Measurements from ENCODE around the gene ZNHIT2. TPM values are rescaled to one million over a fixed set of nuclear protein-coding genes. Genes with fewer than 3 reads are reported as not detected.

ZNHIT2 gene
- total and polyA plus RNA-seq, 2 of the 13 experiments (the other 11 are each of a cell fraction or from before 2014, with no cell fraction given), result 1.1 to 6.5 TPM

- TF ChIP-seq ZNF333 (CRISPR knock-in tag; IDR thresholded peaks at IDR 0.05; ENCODE audit: borderline replicate concordance) (0 out of 2 replicates have a peak, but pooled peaks have one; percentile 60), ZNF256 (CRISPR knock-in tag; conservative IDR thresholded peaks at IDR 0.05) (no peak), ATM (IDR thresholded peaks at IDR 0.05; ENCODE audit: borderline replicate concordance) (no peak), MTF2 (CRISPR knock-in tag; IDR thresholded peaks at IDR 0.05; ENCODE audit: borderline replicate concordance) (no peak), YEATS2 (CRISPR knock-in tag; IDR thresholded peaks at IDR 0.05; ENCODE audit: borderline replicate concordance) (peak; percentile 91), FOXA1 (IDR thresholded peaks at IDR 0.05) (no peak), FOXA1 (CRISPR knock-in tag; IDR thresholded peaks at IDR 0.05) (peak; percentile 67), EP300 (IDR thresholded peaks at IDR 0.05; ENCODE audit: low read depth in 2 of 2, low read length in 2 of 2) (peak; percentile 61 to 68; a peak in 2 of 4 replicates), EP300 (CRISPR knock-in tag; IDR thresholded peaks at IDR 0.05; ENCODE audit: borderline replicate concordance) (no peak), MXI1 (IDR thresholded peaks at IDR 0.05; ENCODE audit: borderline replicate concordance, low read depth, low read length) (peak; percentile 95; the same call in 1 of the 3 replicates), ONECUT2 (CRISPR knock-in tag; IDR thresholded peaks at IDR 0.05) (no peak), AKAP8 (CRISPR knock-in tag; IDR thresholded peaks at IDR 0.05) (no peak), HMGA1 (CRISPR knock-in tag; conservative IDR thresholded peaks at IDR 0.05) (no peak), ZNF761 (CRISPR knock-in tag; conservative IDR thresholded peaks at IDR 0.05) (no peak; the same call in 1 of the 2 replicates), HMG20A (CRISPR knock-in tag; IDR thresholded peaks at IDR 0.05; ENCODE audit: borderline replicate concordance) (no peak), ZBTB1 (CRISPR knock-in tag; IDR thresholded peaks at IDR 0.05; ENCODE audit: borderline replicate concordance) (no peak), ZNF570 (CRISPR knock-in tag; IDR thresholded peaks at IDR 0.05; ENCODE audit: borderline replicate concordance) (no peak), NFKBIZ (CRISPR knock-in tag; IDR thresholded peaks at IDR 0.05) (peak; percentile 50; the same call in 1 of the 2 replicates), ZNF772 (CRISPR knock-in tag; IDR thresholded peaks at IDR 0.05) (peak; percentile 75), ZNF652 (CRISPR knock-in tag; IDR thresholded peaks at IDR 0.05; ENCODE audit: borderline replicate concordance, low read depth) (no peak), ATF1 (CRISPR knock-in tag; IDR thresholded peaks at IDR 0.05) (peak; percentile 56), ESRRA (CRISPR knock-in tag; IDR thresholded peaks at IDR 0.05; ENCODE audit: low read depth) (peak; percentile 81), HOXA5 (CRISPR knock-in tag; IDR thresholded peaks at IDR 0.05) (peak; percentile 71; the same call in 1 of the 2 replicates), SALL2 (CRISPR knock-in tag; IDR thresholded peaks at IDR 0.05) (peak; percentile 92; the same call in 1 of the 2 replicates), HIVEP1 (CRISPR knock-in tag; IDR thresholded peaks at IDR 0.05) (peak; percentile 52; the same call in 1 of the 2 replicates)
- TF ChIP-seq, protein P1, sequence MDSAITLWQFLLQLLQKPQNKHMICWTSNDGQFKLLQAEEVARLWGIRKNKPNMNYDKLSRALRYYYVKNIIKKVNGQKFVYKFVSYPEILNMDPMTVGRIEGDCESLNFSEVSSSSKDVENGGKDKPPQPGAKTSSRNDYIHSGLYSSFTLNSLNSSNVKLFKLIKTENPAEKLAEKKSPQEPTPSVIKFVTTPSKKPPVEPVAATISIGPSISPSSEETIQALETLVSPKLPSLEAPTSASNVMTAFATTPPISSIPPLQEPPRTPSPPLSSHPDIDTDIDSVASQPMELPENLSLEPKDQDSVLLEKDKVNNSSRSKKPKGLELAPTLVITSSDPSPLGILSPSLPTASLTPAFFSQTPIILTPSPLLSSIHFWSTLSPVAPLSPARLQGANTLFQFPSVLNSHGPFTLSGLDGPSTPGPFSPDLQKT (CRISPR knock-in tag; IDR thresholded peaks at IDR 0.05; ENCODE audit: borderline replicate concordance), result no peak; the same call in 1 of the 2 replicates
- TF ChIP-seq, protein P2, sequence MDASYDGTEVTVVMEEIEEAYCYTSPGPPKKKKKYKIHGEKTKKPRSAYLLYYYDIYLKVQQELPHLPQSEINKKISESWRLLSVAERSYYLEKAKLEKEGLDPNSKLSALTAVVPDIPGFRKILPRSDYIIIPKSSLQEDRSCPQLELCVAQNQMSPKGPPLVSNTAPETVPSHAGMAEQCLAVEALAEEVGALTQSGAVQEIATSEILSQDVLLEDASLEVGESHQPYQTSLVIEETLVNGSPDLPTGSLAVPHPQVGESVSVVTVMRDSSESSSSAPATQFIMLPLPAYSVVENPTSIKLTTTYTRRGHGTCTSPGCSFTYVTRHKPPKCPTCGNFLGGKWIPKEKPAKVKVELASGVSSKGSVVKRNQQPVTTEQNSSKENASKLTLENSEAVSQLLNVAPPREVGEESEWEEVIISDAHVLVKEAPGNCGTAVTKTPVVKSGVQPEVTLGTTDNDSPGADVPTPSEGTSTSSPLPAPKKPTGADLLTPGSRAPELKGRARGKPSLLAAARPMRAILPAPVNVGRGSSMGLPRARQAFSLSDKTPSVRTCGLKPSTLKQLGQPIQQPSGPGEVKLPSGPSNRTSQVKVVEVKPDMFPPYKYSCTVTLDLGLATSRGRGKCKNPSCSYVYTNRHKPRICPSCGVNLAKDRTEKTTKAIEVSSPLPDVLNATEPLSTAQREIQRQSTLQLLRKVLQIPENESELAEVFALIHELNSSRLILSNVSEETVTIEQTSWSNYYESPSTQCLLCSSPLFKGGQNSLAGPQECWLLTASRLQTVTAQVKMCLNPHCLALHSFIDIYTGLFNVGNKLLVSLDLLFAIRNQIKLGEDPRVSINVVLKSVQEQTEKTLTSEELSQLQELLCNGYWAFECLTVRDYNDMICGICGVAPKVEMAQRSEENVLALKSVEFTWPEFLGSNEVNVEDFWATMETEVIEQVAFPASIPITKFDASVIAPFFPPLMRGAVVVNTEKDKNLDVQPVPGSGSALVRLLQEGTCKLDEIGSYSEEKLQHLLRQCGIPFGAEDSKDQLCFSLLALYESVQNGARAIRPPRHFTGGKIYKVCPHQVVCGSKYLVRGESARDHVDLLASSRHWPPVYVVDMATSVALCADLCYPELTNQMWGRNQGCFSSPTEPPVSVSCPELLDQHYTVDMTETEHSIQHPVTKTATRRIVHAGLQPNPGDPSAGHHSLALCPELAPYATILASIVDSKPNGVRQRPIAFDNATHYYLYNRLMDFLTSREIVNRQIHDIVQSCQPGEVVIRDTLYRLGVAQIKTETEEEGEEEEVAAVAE (CRISPR knock-in tag; IDR thresholded peaks at IDR 0.05; ENCODE audit: borderline replicate concordance), result peak; percentile 66; the same call in 1 of the 2 replicates
These were observed 21.3 kb downstream of the ZNHIT2 start, which contains the start of gene VPS51 (continued) for GRCh38 chr11:65095974-65096806.
